HepG2 (cell line): ENCODE measurements around the gene PEX5L. TPM values are rescaled to one million over a fixed set of nuclear protein-coding genes. Genes with fewer than 3 reads are reported as not detected.

Experiments
- ATAC-seq: fragments of 200-7000 bp; cut with Tn5 transposase; 3 replicates; pipeline ENCODE4 v1.9.1; 2020; ENCODE audit warnings: mild to moderate bottlenecking, moderate library complexity
- BruUV-seq: library from RNA; stranded (reverse); fragments of 400-500 nt; replicated peaks from 2 replicates; lab custom pipeline; 2021; lab: Mats Ljungman, UMichigan
- CTCF ChIA-PET: fragments of 300-600 bp; formaldehyde crosslinking; extraction: SDS; loops from one replicate; lab custom pipeline; 2021; ENCODE audit warnings: low total read pairs, inconsistent platforms, low intra/inter-chr PET ratio; lab: Yijun Ruan, JAX
- POLR2A ChIA-PET: fragments of 350-600 bp; sonication (Branson Sonifier 250); formaldehyde crosslinking; loops from one replicate; lab custom pipeline; 2020; ENCODE audit warnings: antibody characterized with exemption, inconsistent platforms; lab: Yijun Ruan, JAX
- DNase-seq: peaks from one replicate; pipeline ENCODE4 v3.0.0-alpha.2; 2015; ENCODE audit warnings: low spot score
- FAIRE-seq: peaks from 3 replicates; lab custom pipeline; 2011; peaks lifted over from hg19 to GRCh38; lab: Jason Lieb, UNC
- H2AFZ ChIP-seq: one replicate; pipeline ENCODE4 v1.6.1; 2011; ENCODE audit warnings: low read length, inconsistent platforms
- H3K27ac ChIP-seq: fragments of 300-600 bp; 3 replicates; pipeline ENCODE4 v1.8.0; 2011; ENCODE audit warnings: mixed run types, mild to moderate bottlenecking, mixed read lengths, low read length, inconsistent platforms; ENCODE audit not compliant: insufficient read depth; ENCODE audit errors: extremely low read length
- H3K27me3 ChIP-seq, 2 experiments: fragments of 200-600 bp in 1 of 2; 2 replicates in 1 of 2; 3 replicates in 1 of 2; pipeline versions ENCODE4 v1.6.0 to v1.8.0; 2011; ENCODE audit warnings: low read length in 2 of 2, mild to moderate bottlenecking in 2 of 2, moderate library complexity in 2 of 2, inconsistent platforms in 1 of 2; ENCODE audit not compliant: insufficient read depth in 2 of 2, control insufficient read depth in 1 of 2
- H3K36me3 ChIP-seq, 2 experiments: fragments of 200-600 bp in 1 of 2; replicated peaks in 1 of 2; 2 replicates in 1 of 2; 3 replicates in 1 of 2; pipeline versions ENCODE4 v1.5.1 to v1.8.0; 2011; ENCODE audit warnings: low read length in 2 of 2, inconsistent platforms in 1 of 2; ENCODE audit not compliant: insufficient read depth in 2 of 2, control insufficient read depth in 1 of 2
- H3K4me1 ChIP-seq: 2 replicates; pipeline ENCODE4 v1.5.1; 2012; ENCODE audit warnings: low read length, inconsistent platforms; ENCODE audit not compliant: insufficient read depth
- H3K4me2 ChIP-seq: 2 replicates; pipeline ENCODE4 v1.6.0; 2011; ENCODE audit warnings: low read depth, low read length, inconsistent platforms
- H3K4me3 ChIP-seq, 3 experiments: fragments of 200-600 bp in 1 of 3; sonication (generic), shearing (Covaris generic) in 1 of 3; replicated peaks in 1 of 3; 2 replicates each; pipeline ENCODE4 v1.5.1; 2011 to 2016; ENCODE audit warnings: low read length in 3 of 3, inconsistent platforms in 2 of 3, low read depth in 2 of 3, mild to moderate bottlenecking in 2 of 3, control low read depth in 1 of 3, mixed read lengths in 1 of 3; ENCODE audit not compliant: insufficient read depth in 1 of 3
- H3K79me2 ChIP-seq: one replicate; pipeline ENCODE4 v1.6.1; 2011; ENCODE audit warnings: low read length, inconsistent platforms; ENCODE audit not compliant: insufficient read depth
- H3K9ac ChIP-seq: 2 replicates; pipeline ENCODE4 v1.6.0; 2011; ENCODE audit warnings: mild to moderate bottlenecking, low read depth, low read length, inconsistent platforms; ENCODE audit not compliant: insufficient read depth
- H3K9me3 ChIP-seq: 2 replicates; pipeline ENCODE4 v1.5.1; 2012; ENCODE audit warnings: mild to moderate bottlenecking, low read length
- H4K20me1 ChIP-seq: 2 replicates; pipeline ENCODE4 v1.6.0; 2011; ENCODE audit warnings: inconsistent platforms, mild to moderate bottlenecking, low read length, moderate library complexity; ENCODE audit not compliant: insufficient read depth
- HMGA1 ChIP-seq: sonication (generic); formaldehyde crosslinking; conservative IDR thresholded peaks from 2 replicates; pipeline ENCODE4 v1.4.0; 2020; ENCODE audit warnings: missing genetic modification reagents
- MAZ ChIP-seq, 2 experiments: sonication (generic) in 1 of 2; formaldehyde crosslinking in 1 of 2; IDR thresholded peaks; 2 replicates each; pipeline versions ENCODE4 v1.5.0 to v1.6.1; 2012 to 2020; ENCODE audit warnings: low read depth in 2 of 2, mild to moderate bottlenecking in 2 of 2, borderline replicate concordance in 1 of 2, improper control_type of control experiment in 1 of 2, low read length in 1 of 2, missing genetic modification reagents in 1 of 2, moderate library complexity in 1 of 2
- MXI1 ChIP-seq: IDR thresholded peaks from 3 replicates; pipeline ENCODE4 v1.6.1; 2012; ENCODE audit warnings: low read depth, low read length, inconsistent platforms, borderline replicate concordance
- NR2F6 ChIP-seq, 2 experiments: IDR thresholded peaks; 2 replicates each; pipeline ENCODE4 v1.6.1; 2016; ENCODE audit warnings: antibody characterized with exemption in 1 of 2, mild to moderate bottlenecking in 1 of 2
- RAD21 ChIP-seq: fragments of 450-650 bp; formaldehyde crosslinking; IDR thresholded peaks from 2 replicates; pipeline ENCODE4 v1.5.0; 2020; ENCODE audit warnings: mild to moderate bottlenecking
- RCOR2 ChIP-seq: IDR thresholded peaks from 2 replicates; pipeline ENCODE4 v1.6.1; 2016; ENCODE audit warnings: missing biosample characterization, missing genetic modification reagents
- TBP ChIP-seq: sonication (generic); formaldehyde crosslinking; IDR thresholded peaks from 2 replicates; pipeline ENCODE4 v1.5.0; 2020; ENCODE audit warnings: missing genetic modification reagents
- ZNF780A ChIP-seq: sonication (generic); formaldehyde crosslinking; IDR thresholded peaks from 2 replicates; pipeline ENCODE4 v1.8.0; 2022; ENCODE audit warnings: mild to moderate bottlenecking, missing genetic modification reagents, moderate library complexity
- WGBS: methylation state at CpG from one replicate; pipeline ENCODE4 v1.1.6; 2017; ENCODE audit warnings: low lambda C conversion rate; 5-methylcytosine and 5-hydroxymethylcytosine counted together
- in situ Hi-C: cut with HindIII; loops from 2 replicates; pipeline ENCODE4 v1.10.0; 2017; ENCODE audit warnings: low pct_unique_long_range_greater_than_20kb; ENCODE audit not compliant: extremely low pct_ligation_motif_present
- intact Hi-C: fragments of 100-400 bp; cut with micrococcal nuclease; formaldehyde crosslinking; loops from one replicate; pipeline ENCODE4 v1.10.0; 2022; ENCODE audit not compliant: unreplicated experiment
- polyA plus RNA-seq, 8 experiments: library from polyadenylated mRNA; depleted of rRNA in 3 of 8; stranded (reverse) in 7 of 8; unstranded in 1 of 8; fragments of >200 nt; fragmentation: Illumina TruSeq in 4 of 8; extraction: Trizol in 4 of 8; gene quantifications; 2 replicates each; pipeline versions ENCODE4 v1.2.1 to v1.2.3, GENCODE V29; 2011 to 2016; ENCODE audit warnings: low read depth in 4 of 8, missing spikeins in 1 of 8, mixed read lengths in 1 of 8; ENCODE audit not compliant: insufficient read depth in 1 of 8
- total RNA-seq, 5 experiments: library from RNA; depleted of rRNA; stranded (reverse); fragments of >200 nt; fragmentation: Illumina TruSeq; extraction: Trizol; gene quantifications; 2 replicates each; pipeline ENCODE4 v1.2.3, GENCODE V29; 2016; ENCODE audit warnings: low read depth in 1 of 5
- TF ChIP-seq, protein P1 (sequence below): sonication (generic); formaldehyde crosslinking; IDR thresholded peaks from 2 replicates; pipeline ENCODE4 v1.4.0; 2020; ENCODE audit warnings: missing genetic modification reagents, borderline replicate concordance

The PEX5L gene
- total and polyA plus RNA-seq, 2 of the 13 experiments (the other 11 are each of a cell fraction or from before 2014, with no cell fraction given): not detected

DNA sequence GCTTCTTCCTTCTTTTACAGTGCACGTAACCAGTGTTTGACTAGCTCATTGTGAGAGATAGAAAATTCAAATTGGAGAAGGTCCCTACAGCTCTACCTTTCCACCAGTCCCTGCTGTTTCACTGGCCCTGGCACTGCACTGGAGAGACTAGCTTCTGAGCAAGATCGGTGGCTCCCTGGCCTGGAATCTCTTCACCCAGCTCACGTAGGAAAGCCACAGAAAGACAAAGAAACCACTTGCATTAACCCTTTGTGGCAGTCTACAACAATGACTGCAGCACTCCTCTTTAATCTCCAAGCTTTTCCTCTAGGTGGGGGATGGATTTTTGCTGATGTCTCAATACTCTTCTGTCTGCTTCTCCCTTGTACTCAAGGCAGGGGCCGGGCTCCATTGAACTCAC is 155.9 kb downstream of the PEX5L start:
- Histone ChIP-seq H3K9ac (no peak overlapping the region), H3K36me3 (no peaks in the 10 kb centered on the region), H3K4me3 (no peak overlapping the region), H3K4me1 (no peaks in the 10 kb centered on the region), H3K9me3 (no peaks in the 10 kb centered on the region), H4K20me1 (no peaks in the 10 kb centered on the region), H3K79me2 (no peaks in the 10 kb centered on the region), H3K4me2 (no peak overlapping the region), H2AFZ (no peak overlapping the region), H3K27me3 (no peaks in the 10 kb centered on the region), H3K27ac (no peak overlapping the region)
- under 1% methylated on average over 4 of the region's 4 CpGs for WGBS
- POLR2A ChIA-PET: no interaction called here
- FAIRE-seq (no peak), DNase-seq (no peak), ATAC-seq (no peak)
- BruUV-seq: no TSS peak
- intact Hi-C loops (no loop called here), in situ Hi-C loops (no loop called here)
- CTCF ChIA-PET: no interaction called here
- no peak for TF ChIP-seq ZNF780A (CRISPR knock-in tag)
- TF ChIP-seq RCOR2: no peak
- TF ChIP-seq HMGA1: no peak

- H3K9me3 ChIP-seq: no peaks in the 10 kb centered on the region
- H3K4me2 ChIP-seq: no peak overlapping the region
- no peak overlapping the region for H3K27ac ChIP-seq
- no peak overlapping the region for H3K4me3 ChIP-seq
- POLR2A ChIA-PET: no interaction called here
- no peaks in the 10 kb centered on the region for H3K36me3 ChIP-seq
- H2AFZ ChIP-seq: no peak overlapping the region
- DNase-seq: no peak
- TF ChIP-seq NR2F6 (IDR thresholded peaks at IDR 0.05) (no peak), NR2F6 (CRISPR knock-in tag; IDR thresholded peaks at IDR 0.05) (no peak), RAD21 (CRISPR knock-in tag) (no peak), MXI1 (no peak), TBP (CRISPR knock-in tag) (no peak), MAZ (IDR thresholded peaks at IDR 0.05; ENCODE audit: borderline replicate concordance, low read depth, low read length) (no peak), MAZ (CRISPR knock-in tag; IDR thresholded peaks at IDR 0.05; ENCODE audit: low read depth) (no peak)
- TF ChIP-seq, protein P1, sequence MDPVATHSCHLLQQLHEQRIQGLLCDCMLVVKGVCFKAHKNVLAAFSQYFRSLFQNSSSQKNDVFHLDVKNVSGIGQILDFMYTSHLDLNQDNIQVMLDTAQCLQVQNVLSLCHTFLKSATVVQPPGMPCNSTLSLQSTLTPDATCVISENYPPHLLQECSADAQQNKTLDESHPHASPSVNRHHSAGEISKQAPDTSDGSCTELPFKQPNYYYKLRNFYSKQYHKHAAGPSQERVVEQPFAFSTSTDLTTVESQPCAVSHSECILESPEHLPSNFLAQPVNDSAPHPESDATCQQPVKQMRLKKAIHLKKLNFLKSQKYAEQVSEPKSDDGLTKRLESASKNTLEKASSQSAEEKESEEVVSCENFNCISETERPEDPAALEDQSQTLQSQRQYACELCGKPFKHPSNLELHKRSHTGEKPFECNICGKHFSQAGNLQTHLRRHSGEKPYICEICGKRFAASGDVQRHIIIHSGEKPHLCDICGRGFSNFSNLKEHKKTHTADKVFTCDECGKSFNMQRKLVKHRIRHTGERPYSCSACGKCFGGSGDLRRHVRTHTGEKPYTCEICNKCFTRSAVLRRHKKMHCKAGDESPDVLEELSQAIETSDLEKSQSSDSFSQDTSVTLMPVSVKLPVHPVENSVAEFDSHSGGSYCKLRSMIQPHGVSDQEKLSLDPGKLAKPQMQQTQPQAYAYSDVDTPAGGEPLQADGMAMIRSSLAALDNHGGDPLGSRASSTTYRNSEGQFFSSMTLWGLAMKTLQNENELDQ (CRISPR knock-in tag): no peak
- no peak overlapping the region for H3K9ac ChIP-seq
- no peaks in the 10 kb centered on the region for H3K4me1 ChIP-seq
- WGBS: 3% methylated on average over 3 of the region's 3 CpGs
- H3K79me2 ChIP-seq: no peaks in the 10 kb centered on the region
- no peaks in the 10 kb centered on the region for H3K27me3 ChIP-seq
- no peak for ATAC-seq
- in situ Hi-C loops (no loop called here), intact Hi-C loops (no loop called here)
- no TSS peak for BruUV-seq
- CTCF ChIA-PET: no interaction called here
- no peak for FAIRE-seq
- no peaks in the 10 kb centered on the region for H4K20me1 ChIP-seq
Measured at GRCh38 chr3:179876440-179876839, 160.3 kb downstream of the PEX5L start.
